ENCODE results near the gene CNTN6. TPM values are rescaled to one million over a fixed set of nuclear protein-coding genes. Genes with fewer than 3 reads are reported as not detected.

Gene CNTN6
- polyA plus RNA-seq, 1 of the 3 experiments (the other 2 are of a cell fraction): 0.02 TPM

GRCh38 chr3:1269808-1270207, 177.0 kb downstream of the CNTN6 start:
- H4K20me1 ChIP-seq (ENCODE audit: insufficient read depth): no peaks in the 10 kb centered on the region
- no peaks in the 10 kb centered on the region for H3K9me3 ChIP-seq
- ChIA-PET CTCF (no interaction called here), POLR2A (no interaction called here)
- no peaks in the 10 kb centered on the region for H3K36me3 ChIP-seq (replicated peaks in 1 of 2; ENCODE audit: control insufficient read depth in 1 of 2, insufficient read depth in 2 of 2, low read length in 1 of 2)
- H3K79me2 ChIP-seq (ENCODE audit: insufficient read depth): no peaks in the 10 kb centered on the region
- WGBS (ENCODE audit: low lambda C conversion rate): 31% methylated on average over 5 of the region's 5 CpGs
- no peak for DNase-seq
- no peak overlapping the region for H3K9ac ChIP-seq
- H3K4me2 ChIP-seq: no peak overlapping the region
- no peak overlapping the region for H3K27ac ChIP-seq (ENCODE audit: low read depth in 2 of 2, low read length in 1 of 2)
- no peaks in the 10 kb centered on the region; a peak in 1 of 4 replicates for H3K4me1 ChIP-seq (ENCODE audit: control insufficient read depth in 1 of 2, insufficient read depth in 2 of 2, low read depth in 1 of 2, low read length in 1 of 2)
- no peak overlapping the region for H2AFZ ChIP-seq (ENCODE audit: low read depth)
- no peaks in the 10 kb centered on the region for H3F3A ChIP-seq (replicated peaks; ENCODE audit: insufficient read depth)
- H3K9me2 ChIP-seq: no peaks in the 10 kb centered on the region
- no peaks in the 10 kb centered on the region for H3K27me3 ChIP-seq (ENCODE audit: insufficient read depth)
- TF ChIP-seq RCOR1 (IDR thresholded peaks at IDR 0.05; ENCODE audit: low read length) (no peak), JUND (IDR thresholded peaks at IDR 0.05) (no peak), POLR2AphosphoS5 (IDR thresholded peaks at IDR 0.05; ENCODE audit: low read depth, low read length) (no peak), SIN3A (IDR thresholded peaks at IDR 0.05; ENCODE audit: borderline replicate concordance, low read depth, low read length) (no peak), RXRA (IDR thresholded peaks at IDR 0.05; ENCODE audit: borderline replicate concordance, low read depth) (no peak), ZBTB33 (IDR thresholded peaks at IDR 0.05; ENCODE audit: borderline replicate concordance, low read depth) (no peak), FOXJ3 (CRISPR knock-in tag; IDR thresholded peaks at IDR 0.05) (no peak), ELF1 (IDR thresholded peaks at IDR 0.05) (no peak), FOSL2 (IDR thresholded peaks at IDR 0.05; ENCODE audit: borderline replicate concordance, low read depth) (no peak), TAF1 (IDR thresholded peaks at IDR 0.05; ENCODE audit: borderline replicate concordance, low read depth, low read length) (no peak), SMC3 (IDR thresholded peaks at IDR 0.05; ENCODE audit: low read depth, low read length) (no peak), GABPA (IDR thresholded peaks at IDR 0.05; ENCODE audit: low read depth) (no peak), YY1 (IDR thresholded peaks at IDR 0.05; ENCODE audit: low read depth) (no peak), USF2 (IDR thresholded peaks at IDR 0.05; ENCODE audit: borderline replicate concordance, low read depth, low read length) (no peak)
- TF ChIP-seq, protein P1, sequence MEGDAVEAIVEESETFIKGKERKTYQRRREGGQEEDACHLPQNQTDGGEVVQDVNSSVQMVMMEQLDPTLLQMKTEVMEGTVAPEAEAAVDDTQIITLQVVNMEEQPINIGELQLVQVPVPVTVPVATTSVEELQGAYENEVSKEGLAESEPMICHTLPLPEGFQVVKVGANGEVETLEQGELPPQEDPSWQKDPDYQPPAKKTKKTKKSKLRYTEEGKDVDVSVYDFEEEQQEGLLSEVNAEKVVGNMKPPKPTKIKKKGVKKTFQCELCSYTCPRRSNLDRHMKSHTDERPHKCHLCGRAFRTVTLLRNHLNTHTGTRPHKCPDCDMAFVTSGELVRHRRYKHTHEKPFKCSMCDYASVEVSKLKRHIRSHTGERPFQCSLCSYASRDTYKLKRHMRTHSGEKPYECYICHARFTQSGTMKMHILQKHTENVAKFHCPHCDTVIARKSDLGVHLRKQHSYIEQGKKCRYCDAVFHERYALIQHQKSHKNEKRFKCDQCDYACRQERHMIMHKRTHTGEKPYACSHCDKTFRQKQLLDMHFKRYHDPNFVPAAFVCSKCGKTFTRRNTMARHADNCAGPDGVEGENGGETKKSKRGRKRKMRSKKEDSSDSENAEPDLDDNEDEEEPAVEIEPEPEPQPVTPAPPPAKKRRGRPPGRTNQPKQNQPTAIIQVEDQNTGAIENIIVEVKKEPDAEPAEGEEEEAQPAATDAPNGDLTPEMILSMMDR (IDR thresholded peaks at IDR 0.05): no peak
- H3K4me3 ChIP-seq (ENCODE audit: low read depth in 2 of 2, low read length in 1 of 2): no peak overlapping the region
